Lung microvascular endothelial cell (primary cell): ENCODE measurements around the gene GABRG3. TPM values are rescaled to one million over a fixed set of nuclear protein-coding genes. Genes with fewer than 3 reads are reported as not detected.

Experiments
- DNase-seq, 2 donors: peaks; one replicate each; pipeline versions ENCODE4 v3.0.0 to v3.0.0-alpha.2; 2010; ENCODE audit warnings: low read depth in 2 of 2
- total RNA-seq: library from RNA; depleted of rRNA; stranded (reverse); fragments of >200 nt; gene quantifications from 2 replicates; pipeline ENCODE4 v1.2.1, GENCODE V29; 2014

GABRG3 gene
- total RNA-seq, 1 donor from 2014 or later, result not detected

DNA sequence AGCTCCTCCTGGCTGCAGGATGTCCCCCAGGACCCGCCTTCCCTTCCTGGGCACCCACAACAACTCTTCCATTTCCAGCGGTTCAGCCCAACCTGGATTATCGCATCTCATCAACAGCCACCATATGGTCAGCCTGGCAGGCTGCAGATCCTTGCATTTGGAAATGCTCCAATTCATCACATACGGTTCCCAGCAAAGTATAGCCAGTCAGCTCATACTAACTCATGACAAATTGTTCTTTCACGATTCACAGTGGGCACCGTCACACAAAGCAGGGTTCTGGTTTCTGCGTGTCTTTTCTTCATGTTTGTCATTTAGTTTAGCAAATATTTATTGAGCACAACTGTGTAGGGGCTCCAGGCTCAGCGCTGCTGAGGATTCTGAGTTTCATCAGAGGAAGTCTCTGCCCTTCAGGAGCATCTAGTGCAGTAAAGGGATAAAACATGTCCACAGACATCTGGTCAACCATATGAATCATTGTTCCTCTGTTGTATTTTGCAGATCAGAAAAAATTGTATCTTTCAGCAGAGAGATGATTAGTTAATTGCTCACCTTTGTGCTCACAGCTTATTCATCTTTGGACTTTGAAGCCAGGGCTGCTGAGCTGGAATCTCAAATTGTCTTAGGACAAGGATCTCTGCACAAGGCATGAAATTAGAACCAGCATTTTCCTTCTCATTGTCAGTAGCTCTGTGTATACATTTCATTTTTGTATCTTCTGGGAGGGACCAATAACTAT lies 125.1 kb downstream of the GABRG3 start:
- no peak for DNase-seq

DNA sequence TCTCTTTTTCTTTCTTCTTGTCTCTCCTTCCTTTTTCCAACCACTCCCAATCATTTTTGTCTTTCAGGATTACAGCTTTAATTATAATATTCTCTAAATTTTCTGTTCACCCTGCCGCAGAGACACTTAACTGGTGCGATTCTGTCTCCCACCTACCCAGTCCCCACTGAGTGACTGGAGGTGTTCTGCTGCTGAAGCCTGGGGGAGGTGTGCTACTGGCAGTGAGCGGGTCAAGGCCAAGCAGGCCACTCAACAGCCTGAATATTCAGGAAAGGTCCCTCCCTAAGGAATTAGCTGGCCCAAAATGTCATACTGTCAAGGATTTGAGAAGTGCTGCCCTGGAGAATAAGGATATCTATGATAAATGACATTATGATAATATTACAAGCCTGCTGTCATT lies 126.5 kb downstream of the GABRG3 start:
- no peak for DNase-seq

DNA sequence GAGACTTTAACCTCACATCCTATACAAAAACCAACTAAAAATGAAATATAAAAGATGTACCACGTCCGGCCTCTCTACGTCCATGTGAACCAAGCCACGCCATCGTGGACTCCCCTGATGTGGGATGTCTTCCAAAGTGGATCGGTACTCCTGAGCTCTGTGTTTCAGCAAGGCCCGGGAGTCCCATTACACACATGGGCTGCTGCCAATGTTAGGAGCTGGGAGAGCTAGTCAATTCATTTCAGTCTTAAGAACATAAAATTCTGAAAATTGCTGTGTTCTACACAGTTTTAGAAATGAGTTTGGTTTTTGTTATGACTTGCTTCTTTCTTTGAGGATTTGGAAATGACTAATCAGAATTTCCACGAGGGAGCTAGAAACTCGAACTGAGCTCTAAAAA lies 131.0 kb downstream of the GABRG3 start:
- no peak for DNase-seq

DNA sequence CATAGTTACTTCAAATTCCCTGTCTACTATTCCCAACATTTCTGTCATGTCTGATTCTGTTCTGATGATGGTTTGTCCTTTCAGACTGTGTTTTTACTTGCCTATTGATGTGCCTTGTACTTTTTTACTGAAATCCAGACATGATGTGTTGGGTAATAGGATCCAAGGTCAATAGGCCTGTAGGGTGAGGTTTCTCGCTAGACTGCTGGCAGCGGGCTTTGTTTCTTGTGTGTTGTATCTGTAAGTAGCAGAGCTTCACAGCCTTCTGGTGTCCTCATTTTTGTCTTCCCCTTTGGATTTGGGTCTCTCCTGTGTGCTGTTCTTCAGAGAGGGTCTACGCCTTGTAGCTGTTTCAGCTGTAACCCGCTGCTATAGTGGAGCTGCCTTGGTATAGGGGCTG lies 140.3 kb downstream of the GABRG3 start:
- no peak for DNase-seq

DNA sequence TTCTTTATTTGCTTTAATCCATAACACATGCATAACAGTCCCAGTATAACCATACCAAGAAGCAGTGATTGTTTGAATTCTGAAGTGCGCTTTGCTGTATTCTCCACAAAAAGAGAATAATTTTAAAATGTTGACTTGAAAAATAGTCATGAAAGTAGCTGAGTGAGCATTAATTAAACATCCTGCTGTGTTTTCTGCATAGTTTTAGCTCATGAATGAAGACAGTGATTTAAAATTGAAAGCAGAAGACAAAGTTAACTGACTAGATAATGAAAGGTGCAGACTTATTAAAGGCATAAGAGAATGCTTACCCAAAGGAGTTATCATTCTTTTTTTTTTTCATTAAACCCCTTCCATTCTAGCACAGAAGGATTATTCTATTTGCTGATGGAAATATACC lies 143.5 kb downstream of the GABRG3 start:
- no peak for DNase-seq

DNA sequence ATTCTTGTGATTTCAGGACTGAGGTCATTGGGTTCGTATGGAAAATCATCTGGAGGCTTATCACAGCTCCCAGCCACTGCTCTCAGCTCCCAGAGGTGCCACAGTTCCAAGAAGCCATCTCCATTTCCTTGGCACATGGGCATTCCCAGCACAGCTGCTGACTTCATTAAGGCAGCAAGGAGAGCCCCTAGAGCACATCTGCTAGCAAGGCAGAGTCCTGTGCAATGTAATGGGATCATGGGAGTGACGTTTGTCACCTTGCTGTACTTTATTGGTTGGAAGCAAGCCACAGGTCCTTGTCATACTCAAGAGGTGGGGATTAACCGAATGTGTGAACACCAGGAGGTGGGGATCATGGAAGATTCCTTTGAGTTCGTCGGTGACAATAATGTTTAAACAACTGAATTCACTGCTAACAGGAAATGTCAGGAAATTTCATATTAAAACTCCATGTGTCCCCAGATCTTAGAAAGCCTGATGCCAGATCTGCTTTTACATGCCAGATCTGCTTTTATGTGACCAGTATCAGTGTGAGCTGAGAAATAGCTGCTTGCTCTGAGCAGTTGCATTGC lies 148.8 kb downstream of the GABRG3 start:
- no peak for DNase-seq

DNA sequence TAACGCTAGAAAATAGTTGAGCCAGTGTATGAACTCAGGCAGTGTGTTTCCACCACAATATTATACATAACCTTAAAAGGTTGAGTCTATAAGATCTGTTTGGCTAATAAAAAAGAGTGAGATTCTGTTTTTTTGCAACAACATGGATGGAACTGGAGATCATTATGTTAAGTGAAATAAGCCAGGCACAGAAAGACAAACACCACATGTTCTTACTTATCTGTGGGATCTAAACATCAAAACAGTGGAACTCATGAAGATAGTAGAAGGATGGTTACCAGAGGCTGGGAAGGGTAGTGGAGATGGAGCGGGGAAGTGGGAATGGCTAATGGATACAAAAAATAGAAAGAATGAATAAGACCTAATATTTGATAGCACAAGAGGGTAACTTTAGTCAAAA lies 150.7 kb downstream of the GABRG3 start:
- DNase-seq, result no peak

DNA sequence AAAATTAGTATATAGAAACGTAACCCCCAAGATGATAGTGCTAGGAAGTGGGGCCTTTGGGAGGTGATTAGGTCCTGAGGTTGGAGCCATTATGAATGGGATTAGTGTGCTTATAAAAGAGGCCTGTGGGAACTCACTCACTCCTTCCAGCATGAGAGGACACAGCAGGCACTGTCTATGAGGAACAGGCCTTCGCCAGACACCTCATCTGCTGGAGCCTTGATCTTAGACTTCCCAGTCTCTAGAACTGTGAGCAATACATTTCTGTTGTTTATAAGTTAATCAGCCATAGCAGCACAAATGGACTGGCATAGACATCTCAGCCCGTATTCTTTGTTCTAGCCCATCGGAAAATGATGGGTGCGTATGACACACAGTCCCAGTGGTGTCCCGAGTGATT lies 152.3 kb downstream of the GABRG3 start:
- DNase-seq, result no peak

DNA sequence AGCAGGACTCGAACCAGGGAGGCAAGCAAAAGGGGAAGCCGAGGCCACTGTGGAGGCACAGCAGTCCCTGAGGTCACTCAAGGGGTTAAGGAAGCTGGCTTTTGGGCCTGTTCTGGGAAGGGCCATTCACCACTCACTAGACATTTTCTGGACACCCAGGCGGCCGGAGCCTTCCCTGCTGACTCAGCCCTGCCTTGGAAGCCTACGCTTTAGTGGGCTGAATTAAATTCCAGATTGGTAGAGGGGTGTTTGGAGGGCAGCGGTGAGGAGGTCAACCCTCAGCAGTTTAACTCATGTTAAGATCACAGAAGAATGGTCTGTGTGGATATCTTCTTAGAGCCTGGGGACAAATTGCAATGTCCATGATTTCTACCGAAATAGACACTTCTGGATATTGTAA lies 152.8 kb downstream of the GABRG3 start:
- DNase-seq, result no peak

DNA sequence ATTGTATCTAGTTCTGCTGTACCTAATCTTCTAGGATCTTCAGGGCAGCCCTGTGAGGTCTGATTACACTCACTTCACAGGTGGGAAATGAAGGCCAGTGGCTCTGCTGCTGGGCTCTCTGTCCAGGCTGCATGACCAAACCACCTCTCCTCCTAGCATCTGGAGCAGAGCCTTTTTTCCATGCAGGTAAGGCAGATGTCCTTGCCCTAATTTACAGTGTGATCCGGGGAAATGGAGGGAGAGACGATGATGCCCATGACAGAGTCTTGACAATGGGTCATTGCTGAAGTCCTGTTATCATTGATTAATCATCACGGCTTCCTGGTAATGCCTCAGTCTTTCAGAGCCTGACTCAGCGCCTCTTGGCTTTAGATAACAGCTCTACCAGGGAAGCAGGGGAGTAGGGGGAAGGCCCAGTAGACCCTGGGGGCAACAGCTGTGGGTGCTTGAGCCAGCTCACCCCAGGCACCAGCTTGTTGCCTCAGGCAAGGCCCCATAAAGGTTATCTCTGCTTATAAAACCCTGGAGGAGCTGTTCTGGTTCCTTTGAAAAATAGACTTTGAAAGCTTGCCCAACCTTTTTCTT lies 153.4 kb downstream of the GABRG3 start:
- no peak for DNase-seq

DNA sequence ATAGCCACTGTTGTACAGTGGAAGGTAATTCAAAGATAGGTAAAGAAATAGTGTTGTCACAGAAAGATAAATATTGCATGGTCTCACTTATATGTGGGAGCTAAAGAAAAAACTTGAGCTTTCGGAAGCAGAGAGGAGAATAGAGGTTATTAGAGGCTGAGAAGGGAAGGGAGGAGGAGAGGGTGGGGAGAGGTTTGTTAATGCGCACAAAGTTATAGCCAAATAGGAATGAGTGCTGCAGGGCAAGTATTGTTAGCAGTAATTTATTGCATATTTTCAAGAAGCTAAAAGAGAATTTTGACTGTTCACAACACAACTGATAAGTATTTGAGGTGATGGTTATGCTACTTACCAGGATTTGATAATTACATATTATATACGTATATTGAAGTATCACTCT lies 154.2 kb downstream of the GABRG3 start:
- no peak for DNase-seq

DNA sequence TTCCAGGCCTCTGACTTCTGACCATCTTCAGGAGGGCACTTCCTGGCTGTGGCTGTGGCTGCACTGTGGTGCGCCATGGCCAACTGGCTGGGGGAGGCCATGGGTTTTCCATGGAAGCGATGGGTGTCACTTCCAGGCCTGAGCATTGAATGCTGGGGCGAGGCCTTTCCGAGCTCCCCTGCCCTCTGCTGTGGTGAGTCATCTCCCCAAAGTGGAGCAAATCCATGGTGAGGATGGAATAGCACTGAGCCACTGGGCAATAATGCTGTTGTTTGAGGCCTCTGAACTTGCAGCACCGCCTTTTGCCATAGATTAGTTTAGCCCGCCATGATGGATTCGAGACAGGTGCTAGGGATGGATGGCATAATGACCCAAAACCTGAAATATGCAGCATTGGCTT lies 155.5 kb downstream of the GABRG3 start:
- DNase-seq, result no peak

DNA sequence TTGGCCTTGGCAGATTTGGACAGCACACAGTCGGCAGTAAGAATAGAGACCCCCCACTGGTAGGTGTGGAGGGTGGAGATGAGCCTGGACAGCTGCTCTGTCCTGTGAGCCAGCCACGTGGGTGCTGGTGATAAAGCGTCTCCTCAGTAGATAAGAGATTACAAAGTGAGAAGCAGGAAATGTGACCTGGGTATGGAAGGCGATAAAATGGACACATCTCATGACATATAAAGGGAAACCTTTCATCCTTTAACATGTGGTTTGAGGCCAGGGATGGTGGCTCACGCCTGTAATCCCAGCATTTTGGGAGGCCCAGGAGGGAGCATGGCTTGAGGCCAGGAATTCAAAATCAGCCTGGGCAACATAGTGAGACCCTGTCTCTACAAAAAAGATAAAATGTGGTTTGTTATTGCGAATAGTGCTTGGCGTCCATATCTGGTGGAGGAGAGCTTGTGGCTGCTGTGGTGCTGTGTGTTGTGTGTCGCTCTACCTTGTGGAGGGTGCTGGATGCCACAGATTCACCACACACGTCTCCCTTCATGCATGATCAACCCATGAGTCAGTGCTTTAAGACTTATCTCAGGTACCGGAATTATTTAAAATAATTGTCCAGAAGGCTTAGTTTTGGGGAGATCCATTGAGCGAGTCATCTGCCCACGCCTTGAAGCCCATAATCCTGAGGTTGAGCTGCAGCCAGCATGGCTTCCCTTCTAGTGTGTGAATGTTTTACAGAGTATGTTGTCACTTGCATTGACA lies 157.0 kb downstream of the GABRG3 start:
- no peak for DNase-seq

DNA sequence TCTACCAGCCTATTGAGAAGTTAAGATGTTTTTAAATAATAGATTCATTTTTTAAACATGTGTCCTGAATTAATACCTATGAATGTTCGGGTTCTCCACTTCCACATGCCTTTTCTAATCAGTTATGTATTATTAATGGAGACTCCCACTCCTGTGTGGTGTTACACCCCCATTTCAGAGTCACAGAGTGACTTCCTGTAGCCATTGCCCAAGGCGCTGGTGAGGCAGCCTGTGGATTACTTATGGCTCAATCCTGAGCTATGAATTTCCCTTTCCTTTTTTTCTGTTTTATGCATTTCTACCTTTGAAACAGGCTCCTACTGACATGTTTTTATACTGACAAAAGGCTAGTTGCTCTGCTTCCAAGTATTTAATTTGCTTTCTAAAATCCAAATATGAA lies 162.3 kb downstream of the GABRG3 start:
- no peak for DNase-seq

DNA sequence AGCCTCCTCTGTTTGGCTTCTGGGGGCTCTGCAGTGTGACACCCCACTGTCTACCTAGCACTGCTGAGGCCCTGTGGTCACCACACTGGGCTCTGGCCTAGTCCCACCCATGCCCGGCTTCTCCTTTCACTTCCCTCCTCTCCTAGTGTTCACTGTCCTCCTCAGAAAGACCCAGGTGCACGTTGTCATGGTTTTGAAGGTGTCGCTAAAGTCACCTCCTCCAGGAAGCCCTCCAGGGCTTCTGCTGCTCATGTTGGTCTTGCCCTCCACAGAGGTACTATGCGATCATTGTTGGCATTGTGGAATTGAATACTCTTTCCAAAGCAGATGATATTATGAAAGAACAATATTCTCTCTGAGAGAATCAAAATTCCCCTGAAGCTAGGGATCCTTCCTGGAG lies 163.5 kb downstream of the GABRG3 start:
- no peak for DNase-seq

DNA sequence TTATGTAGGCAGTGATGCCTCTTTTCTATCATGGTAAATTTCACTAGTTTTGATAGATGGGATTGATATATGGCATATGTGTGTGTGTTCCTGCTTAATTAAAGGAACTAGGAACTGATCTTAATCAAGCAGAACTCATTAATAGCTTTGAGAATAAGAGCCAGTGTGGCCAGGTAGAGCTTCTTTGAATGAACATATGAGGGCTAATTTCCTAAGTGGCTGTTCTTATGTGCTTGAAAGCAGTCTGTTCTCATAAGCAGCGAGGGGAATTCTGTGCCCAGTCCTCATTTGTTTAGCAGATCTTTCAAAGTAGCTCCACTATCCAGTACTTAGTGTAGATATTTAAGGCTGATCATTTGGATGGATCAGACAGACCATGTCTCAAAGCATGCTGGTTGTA lies 164.2 kb downstream of the GABRG3 start:
- no peak for DNase-seq

DNA sequence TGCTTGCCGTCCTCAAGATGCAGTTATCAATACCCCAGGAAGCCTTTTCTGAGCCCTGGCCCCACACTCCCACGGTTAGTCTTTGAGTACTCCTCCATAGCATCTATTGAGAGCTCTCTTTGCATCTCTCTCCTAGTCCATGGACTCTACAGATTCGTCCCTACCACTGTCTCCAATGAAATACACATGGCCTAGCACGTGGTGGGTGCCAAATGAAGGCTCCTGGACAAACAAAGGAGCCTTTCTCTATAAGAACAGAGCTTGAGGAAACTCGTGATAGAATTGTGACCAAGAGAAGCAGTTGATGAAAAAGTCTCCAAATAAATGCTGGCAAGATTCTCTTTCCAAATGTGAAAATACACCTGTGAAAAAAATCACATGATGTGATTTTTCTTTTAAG lies 166.1 kb downstream of the GABRG3 start:
- DNase-seq, result no peak

DNA sequence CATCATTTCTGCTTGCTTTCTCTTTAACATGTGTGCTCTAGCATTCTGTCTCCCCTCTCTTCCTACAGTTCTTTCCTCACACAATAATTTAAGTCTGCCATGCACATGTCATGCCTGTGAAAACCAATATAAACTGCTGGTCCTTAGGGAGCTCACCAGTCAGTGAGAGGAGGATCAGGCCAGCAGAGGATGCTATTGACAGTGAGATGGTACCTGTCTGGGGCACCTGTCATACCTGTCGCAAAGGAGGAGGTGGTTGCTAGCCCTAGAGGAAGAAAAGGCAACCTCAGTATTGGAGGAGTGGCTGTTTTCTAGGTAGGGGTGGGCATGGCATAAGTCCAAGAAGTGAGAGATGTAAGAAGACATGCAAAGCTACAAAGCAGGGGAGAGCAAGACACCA lies 194.6 kb downstream of the GABRG3 start:
- no peak for DNase-seq

DNA sequence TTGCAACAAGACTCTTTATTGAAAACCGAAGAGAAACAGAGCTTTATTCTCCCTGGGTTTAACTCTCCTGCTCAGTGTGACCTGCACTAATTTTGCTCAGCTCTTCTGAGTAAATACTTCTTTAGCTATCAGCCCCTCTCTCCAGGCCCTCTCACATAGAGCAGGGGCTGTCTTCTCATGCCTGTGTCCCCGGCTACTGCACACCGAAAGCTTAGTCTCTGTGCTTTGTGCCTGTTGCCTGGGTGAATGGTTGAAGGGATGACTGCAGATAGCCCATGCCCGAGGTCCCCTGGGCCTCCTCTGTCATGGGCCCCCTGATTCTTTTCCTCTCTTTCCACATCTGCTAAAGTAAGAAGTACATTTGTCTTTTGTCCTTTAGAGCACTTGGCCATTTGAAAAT lies 195.9 kb downstream of the GABRG3 start:
- DNase-seq, result no peak

DNA sequence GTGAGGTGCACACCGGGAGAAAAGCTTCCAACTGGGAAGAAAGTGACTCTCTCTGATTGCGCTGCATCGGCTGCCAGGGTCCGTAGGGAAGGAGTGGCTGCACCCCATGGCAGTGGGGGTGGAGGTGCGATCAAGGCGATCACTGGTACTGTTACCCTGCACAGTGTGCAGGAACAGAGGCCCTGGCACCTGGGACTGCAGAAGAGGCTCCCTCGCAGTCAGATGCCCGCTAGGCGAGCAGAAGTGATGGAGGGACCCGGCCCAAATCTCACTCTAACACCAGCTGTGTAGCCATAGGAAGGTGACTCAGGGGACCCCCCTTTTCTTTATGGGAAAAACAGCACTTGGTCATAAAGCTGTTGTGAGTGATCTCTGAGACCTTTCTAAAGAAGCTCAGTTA lies 196.8 kb downstream of the GABRG3 start:
- no peak for DNase-seq

DNA sequence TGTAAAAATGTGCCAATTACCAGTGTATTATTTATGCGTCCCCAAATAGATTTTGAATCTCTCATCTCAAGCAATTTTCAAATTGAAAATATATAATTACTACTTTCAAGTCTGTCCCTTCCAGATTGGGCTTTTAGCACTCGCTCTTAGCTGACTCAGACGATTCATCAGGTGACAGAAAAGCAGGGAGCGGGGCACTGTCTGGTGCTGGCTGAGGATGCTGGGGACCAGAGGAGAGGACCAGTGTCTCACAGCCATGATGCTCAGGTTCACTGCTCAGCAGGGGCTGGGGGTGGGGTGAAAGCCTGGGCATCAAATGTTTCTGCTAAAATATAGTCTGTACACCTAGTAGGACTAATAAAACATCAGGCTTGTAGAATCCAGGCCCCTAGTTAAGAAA lies 199.9 kb downstream of the GABRG3 start:
- no peak for DNase-seq

DNA sequence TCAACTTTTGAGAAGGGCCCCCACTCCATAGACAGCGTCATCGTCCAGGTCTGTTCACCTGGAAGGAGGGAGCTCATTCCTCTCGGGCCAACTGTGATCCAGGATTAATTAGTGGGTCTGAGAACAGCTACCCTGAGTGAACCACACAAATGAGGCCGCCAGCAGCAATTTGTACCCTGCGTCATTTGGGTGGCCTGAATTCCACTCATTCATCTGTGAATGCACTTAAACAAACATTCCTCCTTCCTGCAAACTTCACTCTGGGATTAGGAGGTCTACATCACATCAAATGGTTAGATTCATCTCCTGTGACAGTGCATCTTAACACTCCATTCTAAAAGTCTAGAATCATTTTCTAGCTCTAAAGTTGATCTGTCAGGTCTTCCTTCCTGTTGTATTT lies 201.8 kb downstream of the GABRG3 start:
- DNase-seq, result no peak
